HEK293T (cell line): ENCODE data around the gene C8B.

Experiments
- ARNT ChIP-seq: fragments of 450-650 bp; IDR thresholded peaks from 2 replicates; pipeline ENCODE4 v1.6.1; 2017; ENCODE audit warnings: mild to moderate bottlenecking
- BHLHE40 ChIP-seq: fragments of 450-650 bp; IDR thresholded peaks from 2 replicates; pipeline ENCODE4 v1.6.1; 2016; ENCODE audit warnings: mild to moderate bottlenecking, moderate library complexity, borderline replicate concordance
- CTBP1 ChIP-seq: fragments of 450-650 bp; IDR thresholded peaks from 2 replicates; pipeline ENCODE4 v1.6.1; 2016; ENCODE audit warnings: borderline replicate concordance
- FOXA1 ChIP-seq: fragments of 450-650 bp; IDR thresholded peaks from 2 replicates; pipeline ENCODE4 v1.6.1; 2016; ENCODE audit warnings: mild to moderate bottlenecking
- FOXM1 ChIP-seq: fragments of 450-650 bp; IDR thresholded peaks from 2 replicates; pipeline ENCODE4 v1.6.1; 2017; ENCODE audit warnings: mild to moderate bottlenecking, borderline replicate concordance
- HDGF ChIP-seq: fragments of 450-650 bp; IDR thresholded peaks from 2 replicates; pipeline ENCODE4 v1.6.1; 2017; ENCODE audit warnings: antibody characterized with exemption, borderline replicate concordance
- L3MBTL2 ChIP-seq: fragments of 450-650 bp; conservative IDR thresholded peaks from 2 replicates; pipeline ENCODE4 v1.6.1; 2016; ENCODE audit warnings: mild to moderate bottlenecking
- LEF1 ChIP-seq: fragments of 450-650 bp; IDR thresholded peaks from 2 replicates; pipeline ENCODE4 v1.6.1; 2017; ENCODE audit warnings: mild to moderate bottlenecking, borderline replicate concordance
- NFRKB ChIP-seq: fragments of 450-650 bp; IDR thresholded peaks from 2 replicates; pipeline ENCODE4 v1.6.1; 2016; ENCODE audit warnings: mild to moderate bottlenecking, moderate library complexity
- SP1 ChIP-seq: fragments of 450-650 bp; IDR thresholded peaks from 2 replicates; pipeline ENCODE4 v1.6.1; 2017
- SUZ12 ChIP-seq: fragments of 450-650 bp; IDR thresholded peaks from 2 replicates; pipeline ENCODE4 v1.6.1; 2016; ENCODE audit warnings: mild to moderate bottlenecking
- TARDBP ChIP-seq: fragments of 450-650 bp; IDR thresholded peaks from 2 replicates; pipeline ENCODE4 v1.6.1; 2016
- ZNF384 ChIP-seq: fragments of 450-650 bp; IDR thresholded peaks from 2 replicates; pipeline ENCODE4 v1.6.1; 2016
- TF ChIP-seq, protein P1 (sequence below): fragments of 450-650 bp; IDR thresholded peaks from 2 replicates; pipeline ENCODE4 v1.6.1; 2016

DNA sequence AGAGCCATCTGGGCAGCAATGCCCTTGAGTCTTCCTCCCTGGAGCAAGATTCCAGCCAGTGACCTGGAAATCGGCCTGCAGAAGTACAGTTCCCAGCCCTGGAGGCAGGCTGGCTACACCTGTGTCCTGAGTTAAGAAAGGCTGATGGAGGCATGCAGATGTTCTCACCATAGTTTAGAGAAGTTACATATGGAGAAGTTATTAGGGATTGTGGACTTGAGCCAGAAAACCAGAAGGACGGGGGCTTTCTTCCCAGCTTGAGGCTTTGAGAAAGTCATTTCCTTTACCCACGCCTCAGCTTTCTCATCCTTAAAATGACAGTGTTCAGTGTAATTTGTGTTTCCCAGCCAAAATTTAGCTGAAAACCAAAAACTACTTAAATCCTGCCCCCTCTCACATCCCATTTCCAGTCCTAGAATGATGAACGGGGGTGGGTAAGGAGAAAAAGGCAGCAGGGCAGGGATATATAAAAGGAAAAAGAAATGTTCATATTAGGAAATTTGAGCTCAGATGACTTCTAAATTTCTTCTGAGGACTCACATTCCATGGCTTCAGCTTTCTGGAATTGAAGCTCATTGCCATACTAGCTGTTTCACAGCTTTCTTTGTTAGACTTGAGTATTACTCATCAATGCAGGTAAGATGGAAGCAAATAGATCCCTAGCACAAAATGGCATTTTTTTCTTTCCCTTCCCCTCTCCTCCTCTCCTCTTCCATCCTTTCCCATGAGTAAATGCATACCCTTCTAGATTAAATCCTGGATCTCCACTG, 14.4 kb upstream of the C8B start:
- TF ChIP-seq LEF1 (no peak), SUZ12 (no peak), L3MBTL2 (no peak), FOXM1 (no peak), FOXA1 (no peak), SP1 (no peak), TARDBP (no peak), ZNF384 (no peak), BHLHE40 (no peak), CTBP1 (no peak), NFRKB (no peak), HDGF (no peak), ARNT (no peak)
- TF ChIP-seq, protein P1, sequence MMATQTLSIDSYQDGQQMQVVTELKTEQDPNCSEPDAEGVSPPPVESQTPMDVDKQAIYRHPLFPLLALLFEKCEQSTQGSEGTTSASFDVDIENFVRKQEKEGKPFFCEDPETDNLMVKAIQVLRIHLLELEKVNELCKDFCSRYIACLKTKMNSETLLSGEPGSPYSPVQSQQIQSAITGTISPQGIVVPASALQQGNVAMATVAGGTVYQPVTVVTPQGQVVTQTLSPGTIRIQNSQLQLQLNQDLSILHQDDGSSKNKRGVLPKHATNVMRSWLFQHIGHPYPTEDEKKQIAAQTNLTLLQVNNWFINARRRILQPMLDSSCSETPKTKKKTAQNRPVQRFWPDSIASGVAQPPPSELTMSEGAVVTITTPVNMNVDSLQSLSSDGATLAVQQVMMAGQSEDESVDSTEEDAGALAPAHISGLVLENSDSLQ: no peak
